ENCODE measurements around the gene PGPEP1.
A peak's percentile ranks its signal among the peaks of the same experiment; 100 is the strongest.

PGPEP1 gene

DNA sequence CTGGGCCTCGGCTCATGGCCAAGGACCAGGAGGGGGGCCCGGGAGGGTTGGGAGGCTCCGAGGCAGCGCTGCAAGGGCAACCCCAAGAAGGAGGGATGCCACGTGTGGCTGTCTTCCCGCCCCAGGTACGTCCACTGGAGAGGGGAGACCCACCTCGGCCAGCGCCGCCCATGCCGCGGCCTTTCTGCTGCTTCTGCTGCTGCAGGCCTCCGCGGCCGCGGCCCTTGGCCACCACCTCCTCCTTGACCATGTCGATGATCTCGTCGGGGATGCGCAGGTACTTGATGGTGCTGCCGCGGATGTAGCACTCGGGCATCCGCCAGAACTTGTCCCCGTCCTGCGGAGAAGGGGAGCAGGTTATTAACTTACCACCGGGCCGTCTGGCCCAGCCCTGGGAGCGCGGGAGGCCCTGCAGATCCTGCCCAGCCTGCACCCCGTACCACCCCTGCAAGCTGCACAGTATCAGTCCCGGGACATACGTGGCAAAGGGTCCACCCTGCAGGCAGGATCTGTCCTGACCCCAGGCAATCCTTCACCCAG is 30.8 kb upstream of the PGPEP1 start:
- DNase-seq (ENCODE audit: insufficient read length) (no peak), FAIRE-seq (no peak)
- TF ChIP-seq POLR2A (IDR thresholded peaks at IDR 0.05; ENCODE audit: low read depth, low read length): no peak

DNA sequence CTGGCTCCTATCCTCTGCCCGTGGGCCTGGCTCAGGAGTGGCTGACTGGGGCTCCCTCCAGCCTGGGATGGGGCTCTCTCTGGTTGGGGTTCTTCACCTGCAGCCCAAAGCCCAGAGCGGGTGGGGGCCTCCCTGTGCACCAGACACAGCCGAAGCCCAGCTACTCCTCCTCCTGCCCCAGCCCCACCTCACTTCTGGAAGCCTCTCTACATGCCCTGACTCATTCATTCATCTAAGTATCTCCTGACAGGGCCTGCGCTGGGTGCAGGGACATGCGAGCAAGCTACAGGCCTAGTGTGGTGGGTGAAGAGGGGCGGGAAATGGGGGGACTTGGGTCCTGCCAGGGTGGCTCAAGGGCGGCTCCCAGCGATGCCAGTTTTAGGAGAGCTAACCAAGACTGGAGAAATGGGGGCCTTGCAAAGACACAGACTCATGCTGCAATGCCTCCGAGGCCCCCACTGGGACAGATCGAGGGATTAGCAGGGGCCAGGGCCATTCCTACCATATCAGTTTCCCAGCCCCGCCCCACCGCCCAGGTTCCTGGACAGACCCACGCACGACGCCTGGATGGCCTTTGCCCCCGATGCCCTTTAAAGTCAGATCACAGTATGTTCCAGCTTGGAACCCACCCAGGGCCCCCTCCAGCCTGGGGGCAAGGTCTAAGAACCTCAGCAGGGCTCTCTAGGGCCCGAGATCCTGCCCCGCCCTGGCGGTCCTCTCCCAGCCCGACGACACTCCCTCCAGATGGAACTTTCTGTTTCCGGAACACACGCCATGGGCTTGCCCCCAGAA is 30.1 kb upstream of the PGPEP1 start:
- DNase-seq (ENCODE audit: insufficient read length): no peak
- TF ChIP-seq POLR2AphosphoS5 (IDR thresholded peaks at IDR 0.05; ENCODE audit: low read depth, low read length) (no peak), TAF1 (IDR thresholded peaks at IDR 0.05; ENCODE audit: borderline replicate concordance, low read depth, low read length) (no peak), POLR2A (IDR thresholded peaks at IDR 0.05; ENCODE audit: low read depth, low read length) (no peak)
- no peak for FAIRE-seq

GRCh38 chr19:18310966-18311365 is 29.4 kb upstream of the PGPEP1 start:
- no peak for TF ChIP-seq POLR2A (IDR thresholded peaks at IDR 0.05; ENCODE audit: low read depth, low read length)
- TF ChIP-seq POLR2AphosphoS5 (IDR thresholded peaks at IDR 0.05; ENCODE audit: low read depth, low read length): no peak
- TF ChIP-seq TAF1 (IDR thresholded peaks at IDR 0.05; ENCODE audit: borderline replicate concordance, low read depth, low read length): no peak
- FAIRE-seq (no peak), DNase-seq (ENCODE audit: insufficient read length) (no peak)

DNA sequence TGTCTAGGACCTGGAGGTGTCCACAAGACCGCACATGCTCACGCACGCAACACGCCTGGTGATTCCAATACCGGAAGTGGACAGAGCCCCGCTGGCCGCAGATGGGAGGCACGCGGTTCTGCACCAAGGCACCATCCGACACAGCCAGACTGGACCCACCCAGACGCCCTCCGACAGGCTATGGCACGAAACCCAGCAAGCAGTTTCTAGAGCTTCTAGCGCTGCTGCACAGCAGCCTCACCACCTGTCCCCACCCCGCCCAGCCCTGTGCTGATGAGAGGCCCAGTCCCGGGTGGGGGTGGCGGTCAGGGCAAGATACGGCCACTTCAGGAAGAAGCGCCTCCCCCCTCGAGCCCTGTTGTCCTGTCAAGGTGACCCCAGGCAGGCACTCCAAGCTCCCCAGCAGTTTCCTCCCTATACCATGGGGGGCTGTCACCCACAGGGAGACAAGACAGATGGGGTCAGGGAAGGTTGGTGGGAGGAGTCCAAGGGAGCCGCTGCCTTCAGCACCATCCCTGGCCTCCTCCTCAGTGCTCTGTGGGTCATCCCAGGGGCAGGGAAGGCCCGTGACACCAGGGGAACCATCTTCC is 28.8 kb upstream of the PGPEP1 start:
- no peak for FAIRE-seq
- TF ChIP-seq POLR2A (IDR thresholded peaks at IDR 0.05; ENCODE audit: low read depth, low read length) (no peak), POLR2AphosphoS5 (IDR thresholded peaks at IDR 0.05; ENCODE audit: low read depth, low read length) (0 out of 2 replicates have a peak, but pooled peaks have one; percentile 11)
- DNase-seq (ENCODE audit: insufficient read length): no peak

- FAIRE-seq: no peak
Measured at GRCh38 chr19:18312092-18312534, 28.3 kb upstream of the PGPEP1 start.

DNA sequence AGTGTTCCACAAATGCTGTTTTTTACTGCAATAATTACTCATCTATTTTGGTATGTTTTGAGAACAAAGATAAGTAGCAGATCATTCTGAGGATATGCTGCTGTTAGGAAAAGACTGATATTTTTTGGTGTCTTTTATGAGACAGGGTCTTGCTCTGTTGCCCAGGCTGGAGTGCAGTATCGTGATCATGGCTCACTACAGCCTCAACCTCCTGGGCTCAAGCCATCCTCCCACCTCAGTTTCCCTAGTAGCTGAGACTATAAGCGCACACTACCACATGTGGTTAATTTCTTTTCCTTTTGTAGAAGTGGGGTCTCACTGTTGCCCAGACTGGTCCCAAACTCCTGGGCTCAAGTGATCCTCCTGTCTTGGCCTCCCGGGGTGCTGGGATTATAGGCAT is 27.0 kb upstream of the PGPEP1 start:
- FAIRE-seq (no peak), DNase-seq (ENCODE audit: insufficient read length) (no peak)
- TF ChIP-seq POLR2A (IDR thresholded peaks at IDR 0.05; ENCODE audit: low read depth, low read length): no peak

More at GRCh38 chr19:18312092-18312534, 28.3 kb upstream of the PGPEP1 start:
- TF ChIP-seq TAF1 (IDR thresholded peaks at IDR 0.05; ENCODE audit: borderline replicate concordance, low read depth, low read length): no peak
- TF ChIP-seq POLR2A (IDR thresholded peaks at IDR 0.05; ENCODE audit: low read depth, low read length): no peak
- TF ChIP-seq POLR2AphosphoS5 (IDR thresholded peaks at IDR 0.05; ENCODE audit: low read depth, low read length): no peak
- no peak for DNase-seq (ENCODE audit: insufficient read length)

- TF ChIP-seq TAF1 (IDR thresholded peaks at IDR 0.05; ENCODE audit: borderline replicate concordance, low read depth, low read length) (no peak), POLR2AphosphoS5 (IDR thresholded peaks at IDR 0.05; ENCODE audit: low read depth, low read length) (no peak), POLR2A (IDR thresholded peaks at IDR 0.05; ENCODE audit: low read depth, low read length) (no peak; the same call in 1 of the 2 replicates)
- no peak for DNase-seq (ENCODE audit: insufficient read length)
Measured at GRCh38 chr19:18317961-18318800, 22.2 kb upstream of the PGPEP1 start.

GRCh38 chr19:18319591-18320135 is 20.7 kb upstream of the PGPEP1 start:
- no peak for DNase-seq (ENCODE audit: insufficient read length)
- TF ChIP-seq POLR2AphosphoS5 (IDR thresholded peaks at IDR 0.05; ENCODE audit: low read depth, low read length) (no peak), POLR2A (IDR thresholded peaks at IDR 0.05; ENCODE audit: low read depth, low read length) (no peak), TAF1 (IDR thresholded peaks at IDR 0.05; ENCODE audit: borderline replicate concordance, low read depth, low read length) (no peak)
- no peak for FAIRE-seq

More at GRCh38 chr19:18317961-18318800, 22.2 kb upstream of the PGPEP1 start:
- no peak for FAIRE-seq

GRCh38 chr19:18320865-18321733 is 19.3 kb upstream of the PGPEP1 start:
- no peak for TF ChIP-seq TAF1 (IDR thresholded peaks at IDR 0.05; ENCODE audit: borderline replicate concordance, low read depth, low read length)
- no peak; the same call in 1 of the 2 replicates for TF ChIP-seq POLR2A (IDR thresholded peaks at IDR 0.05; ENCODE audit: low read depth, low read length)
- TF ChIP-seq POLR2AphosphoS5 (IDR thresholded peaks at IDR 0.05; ENCODE audit: low read depth, low read length): no peak
- FAIRE-seq: no peak
- DNase-seq (ENCODE audit: insufficient read length): no peak

GRCh38 chr19:18321734-18322102 is 18.7 kb upstream of the PGPEP1 start:
- no peak for FAIRE-seq
- TF ChIP-seq POLR2A (IDR thresholded peaks at IDR 0.05; ENCODE audit: low read depth, low read length) (peak; percentile 30; the same call in 1 of the 2 replicates), POLR2AphosphoS5 (IDR thresholded peaks at IDR 0.05; ENCODE audit: low read depth, low read length) (no peak), TAF1 (IDR thresholded peaks at IDR 0.05; ENCODE audit: borderline replicate concordance, low read depth, low read length) (no peak)

More at GRCh38 chr19:18321734-18322102, 18.7 kb upstream of the PGPEP1 start:
- no peak for DNase-seq (ENCODE audit: insufficient read length)

All from GM12892 (cell line).